ENCODE data around the gene PSME4. TPM values are rescaled to one million over a fixed set of nuclear protein-coding genes. Genes with fewer than 3 reads are reported as not detected.

Gene PSME4
- total and polyA plus RNA-seq, 2 of the 13 experiments (the other 11 are each of a cell fraction or from before 2014, with no cell fraction given): 52.1 to 77.8 TPM

- TF ChIP-seq HIC2 (CRISPR knock-in tag; IDR thresholded peaks at IDR 0.05; ENCODE audit: low read depth): no peak
- 0 out of 2 replicates have a peak, but pooled peaks have one; percentile 72 for TF ChIP-seq ZMAT3 (CRISPR knock-in tag; conservative IDR thresholded peaks at IDR 0.05)
- peak; percentile 81; the same call in 1 of the 2 replicates for TF ChIP-seq SNAI1 (CRISPR knock-in tag; IDR thresholded peaks at IDR 0.05; ENCODE audit: borderline replicate concordance)
- TF ChIP-seq ZNF577 (CRISPR knock-in tag; IDR thresholded peaks at IDR 0.05; ENCODE audit: borderline replicate concordance, low read depth): no peak
- TF ChIP-seq ZNF746 (CRISPR knock-in tag; IDR thresholded peaks at IDR 0.05): no peak; the same call in 1 of the 2 replicates
- no peak for TF ChIP-seq ZNF678 (CRISPR knock-in tag; IDR thresholded peaks at IDR 0.05)
- peak; percentile 98 for TF ChIP-seq ZNF503 (CRISPR knock-in tag; IDR thresholded peaks at IDR 0.05)
- peak; percentile 98 for TF ChIP-seq BCL6 (CRISPR knock-in tag; IDR thresholded peaks at IDR 0.05)
- peak; percentile 24; the same call in 1 of the 2 replicates for TF ChIP-seq ONECUT2 (CRISPR knock-in tag; IDR thresholded peaks at IDR 0.05)
- no peak for TF ChIP-seq FOXO4 (CRISPR knock-in tag; conservative IDR thresholded peaks at IDR 0.05)
- no peak for TF ChIP-seq ZBTB7A (CRISPR knock-in tag; IDR thresholded peaks at IDR 0.05)
- peak; percentile 97 for TF ChIP-seq ZKSCAN8 (CRISPR knock-in tag; IDR thresholded peaks at IDR 0.05; ENCODE audit: borderline replicate concordance)
- no peak for TF ChIP-seq ZNF10 (CRISPR knock-in tag; IDR thresholded peaks at IDR 0.05; ENCODE audit: borderline replicate concordance, low read depth)
- no peak for TF ChIP-seq EZH2 (conservative IDR thresholded peaks at IDR 0.05; ENCODE audit: low read depth, low read length)
- TF ChIP-seq TCF7 (IDR thresholded peaks at IDR 0.05; ENCODE audit: low read depth): peak; percentile 92
- peak; percentile 88 for TF ChIP-seq IRF2 (CRISPR knock-in tag; IDR thresholded peaks at IDR 0.05)
- TF ChIP-seq TBL1XR1 (IDR thresholded peaks at IDR 0.05; ENCODE audit: borderline replicate concordance, low read length, partially characterized antibody): peak; percentile 94
- TF ChIP-seq ZNF207 (IDR thresholded peaks at IDR 0.05; ENCODE audit: borderline replicate concordance): no peak
- no peak for TF ChIP-seq E2F1 (CRISPR knock-in tag; IDR thresholded peaks at IDR 0.05)
- no peak; the same call in 1 of the 2 replicates for TF ChIP-seq PAWR (CRISPR knock-in tag; IDR thresholded peaks at IDR 0.05; ENCODE audit: borderline replicate concordance)
- peak; percentile 76; the same call in 1 of the 2 replicates for TF ChIP-seq ZNF34 (CRISPR knock-in tag; IDR thresholded peaks at IDR 0.05; ENCODE audit: borderline replicate concordance)
Observed at GRCh38 chr2:53826587-53827397, 144.0 kb downstream of the PSME4 start (continued).

Data from HepG2 (cell line).